HG03442 (cell line): ENCODE results near the gene IZUMO1R.
A peak's percentile ranks its signal among the peaks of the same experiment; 100 is the strongest.
"Not testable (repeated sequence)": the region's sequence is repeated elsewhere in the genome, so short reads cannot be mapped to it uniquely, and the experiment has no call there.

Experiments used
- ATAC-seq: cut with Tn5 transposase; IDR thresholded peaks from one replicate; pipeline ENCODE4 v1.9.1; 2021; ENCODE audit warnings: mild to moderate bottlenecking, moderate library complexity; ENCODE audit not compliant: unreplicated experiment

Gene IZUMO1R

GRCh38 chr11:94303966-94304958, at the start of gene IZUMO1R:
TSS of gene IZUMO1R (plus strand) at chr11:94304580. CDS start at chr11:94305637, 1,057 bp downstream.
- ATAC-seq, result no peak

- ATAC-seq, result peak; percentile 90
Measured at GRCh38 chr11:94271885-94272372, 32.5 kb upstream of the IZUMO1R start.

GRCh38 chr11:94272738-94273313, 31.6 kb upstream of the IZUMO1R start:
- peak; percentile 27 for ATAC-seq

- ATAC-seq, result no peak
Measured at GRCh38 chr11:94275961-94276360, 28.4 kb upstream of the IZUMO1R start.

GRCh38 chr11:94276943-94277342, 27.4 kb upstream of the IZUMO1R start:
- ATAC-seq, result no peak

- not testable (repeated sequence) for ATAC-seq
Measured at GRCh38 chr11:94278207-94278606, 26.2 kb upstream of the IZUMO1R start.

- ATAC-seq, result no peak
Measured at GRCh38 chr11:94279996-94280395, 24.4 kb upstream of the IZUMO1R start.

- ATAC-seq, result no peak
Measured at GRCh38 chr11:94281324-94281723, 23.1 kb upstream of the IZUMO1R start.

- ATAC-seq, result no peak
Measured at GRCh38 chr11:94283678-94284077, 20.7 kb upstream of the IZUMO1R start.

- ATAC-seq, result no peak
Measured at GRCh38 chr11:94295534-94295933, 8.8 kb upstream of the IZUMO1R start.

GRCh38 chr11:94297985-94298576, 6.3 kb upstream of the IZUMO1R start:
- ATAC-seq, result no peak

- no peak for ATAC-seq
Measured at GRCh38 chr11:94302776-94303175, 1.6 kb upstream of the IZUMO1R start.

- no peak for ATAC-seq
Measured at GRCh38 chr11:94305146-94305545, 766 bp downstream of the IZUMO1R start.

GRCh38 chr11:94307101-94307791, 2.9 kb downstream of the IZUMO1R start:
- no peak for ATAC-seq

- ATAC-seq, result no peak
Measured at GRCh38 chr11:94308024-94308423, 3.6 kb downstream of the IZUMO1R start.

GRCh38 chr11:94309757-94310156, 5.4 kb downstream of the IZUMO1R start:
- ATAC-seq, result no peak

- no peak for ATAC-seq
Measured at GRCh38 chr11:94310191-94310875, 6.0 kb downstream of the IZUMO1R start.

- no peak for ATAC-seq
Measured at GRCh38 chr11:94312339-94312738, 8.0 kb downstream of the IZUMO1R start.

- no peak for ATAC-seq
Measured at GRCh38 chr11:94314064-94314463, 9.7 kb downstream of the IZUMO1R start.

- no peak for ATAC-seq
Measured at GRCh38 chr11:94315664-94316063, 11.3 kb downstream of the IZUMO1R start.
